GM18909 (cell line): ENCODE measurements around the gene UBXN7.
A peak's percentile ranks its signal among the peaks of the same experiment; 100 is the strongest.
"Not testable (repeated sequence)": the region's sequence is repeated elsewhere in the genome, so short reads cannot be mapped to it uniquely, and the experiment has no call there.

Source experiments
- ATAC-seq: cut with Tn5 transposase; IDR thresholded peaks from one replicate; pipeline ENCODE4 v1.9.1; 2021; ENCODE audit warnings: mild to moderate bottlenecking; ENCODE audit not compliant: unreplicated experiment, poor library complexity

UBXN7 gene, protein sequence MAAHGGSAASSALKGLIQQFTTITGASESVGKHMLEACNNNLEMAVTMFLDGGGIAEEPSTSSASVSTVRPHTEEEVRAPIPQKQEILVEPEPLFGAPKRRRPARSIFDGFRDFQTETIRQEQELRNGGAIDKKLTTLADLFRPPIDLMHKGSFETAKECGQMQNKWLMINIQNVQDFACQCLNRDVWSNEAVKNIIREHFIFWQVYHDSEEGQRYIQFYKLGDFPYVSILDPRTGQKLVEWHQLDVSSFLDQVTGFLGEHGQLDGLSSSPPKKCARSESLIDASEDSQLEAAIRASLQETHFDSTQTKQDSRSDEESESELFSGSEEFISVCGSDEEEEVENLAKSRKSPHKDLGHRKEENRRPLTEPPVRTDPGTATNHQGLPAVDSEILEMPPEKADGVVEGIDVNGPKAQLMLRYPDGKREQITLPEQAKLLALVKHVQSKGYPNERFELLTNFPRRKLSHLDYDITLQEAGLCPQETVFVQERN

DNA sequence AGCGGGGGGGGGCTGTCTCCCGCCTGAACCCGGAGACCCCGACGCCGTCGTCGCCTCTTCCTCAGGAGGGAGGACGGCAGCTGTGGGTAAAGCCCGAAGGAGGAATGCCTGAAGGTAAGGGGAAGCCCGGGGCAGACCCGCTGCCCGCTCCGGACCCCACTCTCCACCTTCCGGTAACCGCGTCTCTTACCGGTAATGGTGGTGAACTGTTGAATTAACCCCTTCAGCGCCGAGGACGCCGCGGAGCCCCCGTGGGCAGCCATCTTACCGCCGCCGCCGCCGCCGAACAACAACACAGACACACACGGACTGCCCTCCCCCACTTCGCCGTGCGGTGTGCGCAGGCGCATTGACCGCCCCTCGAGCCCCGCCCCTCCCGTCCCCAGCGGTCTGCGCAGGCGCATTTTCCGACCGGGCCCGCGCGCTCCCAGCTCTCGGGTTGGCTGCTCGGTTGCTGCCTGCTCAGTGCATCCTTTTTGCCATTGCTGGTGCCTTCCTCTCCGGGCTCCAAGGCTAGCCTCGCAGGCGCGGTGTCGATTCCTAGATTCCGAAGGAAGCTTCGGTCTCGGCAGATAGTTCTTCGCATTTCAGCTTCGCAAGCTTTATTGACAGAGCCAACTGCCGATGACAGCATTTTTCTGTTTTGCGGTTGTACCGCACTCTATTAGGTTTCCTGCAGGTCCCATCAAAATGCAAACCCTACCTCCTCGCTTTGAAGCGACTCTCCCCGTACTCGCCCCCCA lies at the start of gene UBXN7:
TSS of gene UBXN7 (minus strand) at position 291 of the 743 bp plus-strand sequence. CDS start at position 263, 28 bp downstream.
- peak; percentile 82 for ATAC-seq

DNA sequence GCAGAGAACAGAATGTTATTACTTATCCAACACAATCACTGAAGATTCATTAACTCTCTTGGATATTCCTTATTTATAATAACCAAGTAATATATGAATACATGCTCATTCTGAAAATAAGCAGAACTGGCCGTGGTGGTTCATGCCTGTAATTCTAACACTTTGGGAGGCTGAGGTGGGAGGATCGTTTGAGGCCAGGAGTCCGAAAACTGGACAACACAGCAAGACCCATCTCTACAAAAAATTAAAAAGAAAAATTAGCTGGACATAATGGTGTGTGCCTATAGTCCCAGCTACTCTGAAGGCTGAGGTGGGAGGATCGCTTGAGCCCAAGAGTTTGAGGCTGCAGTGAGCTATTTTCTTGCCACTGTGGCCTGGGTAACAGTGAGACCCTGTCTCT lies 45.5 kb upstream of the UBXN7 start:
- no peak for ATAC-seq

DNA sequence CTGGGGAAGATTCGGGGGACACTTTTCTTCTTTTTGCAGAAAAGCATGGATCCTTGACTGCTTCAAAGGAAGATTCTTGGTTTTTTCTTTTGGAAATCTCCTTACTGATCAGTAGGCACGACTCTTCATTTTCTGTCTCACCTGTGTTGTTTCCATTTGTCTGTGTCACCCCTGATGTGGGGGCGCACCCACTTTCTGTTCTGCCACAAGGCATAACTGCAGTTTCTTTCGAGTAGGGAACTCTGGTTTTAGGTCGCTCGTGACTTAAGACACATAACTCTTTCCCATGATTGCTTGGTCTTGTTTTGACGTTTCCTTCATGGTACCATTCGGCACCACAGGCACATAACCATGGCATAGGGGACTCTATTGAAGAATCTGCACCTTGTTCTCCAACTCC lies 40.1 kb upstream of the UBXN7 start:
- ATAC-seq: no peak

DNA sequence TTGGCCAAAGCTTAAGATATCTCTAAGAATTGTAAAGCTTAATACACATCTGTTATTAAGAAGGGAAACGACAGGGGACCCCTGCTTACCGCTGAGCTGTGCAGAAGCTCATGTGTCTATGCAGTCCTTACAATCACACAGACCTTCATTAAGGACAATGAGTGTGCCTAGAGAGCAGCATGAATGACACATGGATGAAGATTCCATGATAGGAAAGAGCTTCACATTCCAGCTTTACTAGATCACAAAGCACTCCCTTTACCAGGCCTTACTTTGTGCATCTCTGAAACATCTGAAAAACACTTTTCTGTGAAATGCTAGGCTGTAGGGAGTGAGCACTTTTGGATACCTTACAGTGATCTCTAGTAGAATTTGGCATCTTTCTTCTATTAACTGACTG lies 39.3 kb upstream of the UBXN7 start:
- no peak for ATAC-seq

DNA sequence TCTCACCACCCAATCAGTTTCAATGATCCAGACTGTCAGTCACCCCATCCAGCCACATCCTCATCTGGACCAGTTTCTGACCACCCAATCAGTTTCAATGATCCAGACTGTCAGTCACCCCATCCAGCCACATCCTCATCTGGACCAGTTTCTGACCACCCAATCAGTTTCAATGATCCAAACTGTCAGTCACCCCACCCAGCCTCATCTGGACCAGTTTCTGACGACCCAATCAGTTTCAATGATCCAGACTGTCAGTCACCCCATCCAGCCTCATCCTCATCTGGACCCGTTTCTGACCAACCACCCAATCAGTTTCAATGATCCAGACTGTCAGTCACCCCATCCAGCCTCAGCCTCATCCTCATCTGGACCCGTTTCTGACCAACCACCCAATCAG lies 38.0 kb upstream of the UBXN7 start:
- ATAC-seq: not testable (repeated sequence)

DNA sequence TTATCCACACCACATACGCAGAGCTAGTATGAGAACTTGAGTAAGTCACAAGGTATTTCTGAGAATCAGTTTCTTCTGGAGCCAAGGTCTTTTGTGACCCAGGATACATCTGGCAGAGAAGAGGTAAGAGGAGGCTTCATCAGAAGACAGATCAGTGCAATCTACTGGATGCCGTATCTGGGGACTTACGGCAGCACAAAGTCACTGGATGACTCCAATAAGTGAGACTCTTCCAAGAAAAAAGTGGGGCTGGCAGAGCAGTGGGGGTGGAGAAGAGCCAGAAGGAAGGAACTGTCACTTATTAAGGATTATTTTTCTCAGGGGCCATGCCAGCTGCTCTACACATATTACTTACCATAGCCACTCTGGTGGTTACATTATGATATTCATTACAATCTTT lies 31.6 kb upstream of the UBXN7 start:
- ATAC-seq: no peak

DNA sequence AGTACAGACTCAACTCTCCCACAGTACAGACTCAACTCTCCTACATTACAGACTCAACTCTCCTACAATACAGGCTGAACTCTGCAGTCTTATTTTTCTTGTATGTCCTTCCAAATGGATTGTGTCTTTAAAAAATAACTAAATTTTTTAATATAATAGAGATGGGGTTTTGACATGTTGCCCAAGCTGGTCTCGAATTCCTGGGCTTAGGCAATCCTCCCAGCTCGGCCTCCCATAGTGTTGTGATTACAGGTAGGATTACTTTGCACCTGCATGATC lies 31.2 kb upstream of the UBXN7 start:
- no peak for ATAC-seq

DNA sequence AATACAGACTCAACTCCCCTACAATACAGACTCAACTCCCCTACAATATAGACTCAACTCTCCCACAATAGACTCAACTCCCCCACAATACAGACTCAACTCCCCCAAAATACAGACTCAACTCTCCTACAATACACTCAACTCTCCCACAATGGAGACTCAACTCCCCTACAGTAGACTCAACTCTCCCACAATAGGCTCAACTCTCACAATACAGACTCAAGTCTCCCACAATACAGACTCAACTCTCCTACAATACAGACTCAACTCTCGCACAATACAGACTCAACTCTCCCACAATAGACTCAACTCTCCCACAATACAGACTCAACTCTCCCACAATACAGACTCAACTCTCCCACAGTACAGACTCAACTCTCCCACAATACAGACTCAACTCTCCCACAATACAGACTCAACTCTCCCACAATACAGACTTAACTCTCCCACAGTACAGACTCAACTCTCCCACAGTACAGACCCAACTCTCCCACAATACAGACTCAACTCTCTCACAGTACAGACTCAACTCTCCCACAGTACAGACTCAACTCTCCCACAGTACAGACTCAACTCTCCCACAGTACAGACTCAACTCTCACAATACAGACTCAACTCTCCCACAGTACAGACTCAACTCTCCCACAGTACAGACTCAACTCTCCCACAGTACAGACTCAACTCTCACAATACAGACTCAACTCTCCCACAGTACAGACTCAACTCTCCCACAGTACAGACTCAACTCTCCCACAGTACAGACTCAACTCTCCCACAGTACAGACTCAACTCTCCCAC lies 30.7 kb upstream of the UBXN7 start:
- not testable (repeated sequence) for ATAC-seq

DNA sequence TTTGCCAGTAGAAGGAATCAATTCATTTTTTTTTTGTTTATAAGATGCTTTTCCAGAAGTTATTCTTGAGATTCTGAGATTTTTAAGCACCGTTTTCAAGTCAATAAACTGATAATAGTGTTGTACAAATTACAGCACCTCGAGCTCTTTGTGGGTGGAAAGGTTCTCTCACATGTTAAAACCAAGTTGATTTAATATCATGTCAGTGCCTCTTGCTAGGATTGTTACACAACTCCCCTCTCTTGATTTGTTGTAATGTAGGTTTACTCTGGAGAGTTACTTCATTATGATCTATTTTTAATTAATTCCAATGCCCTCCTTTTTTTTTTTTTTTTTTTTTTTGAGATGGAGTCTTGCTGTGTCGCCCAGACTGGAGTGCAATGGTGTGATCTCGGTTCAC lies 25.8 kb upstream of the UBXN7 start:
- ATAC-seq: no peak

DNA sequence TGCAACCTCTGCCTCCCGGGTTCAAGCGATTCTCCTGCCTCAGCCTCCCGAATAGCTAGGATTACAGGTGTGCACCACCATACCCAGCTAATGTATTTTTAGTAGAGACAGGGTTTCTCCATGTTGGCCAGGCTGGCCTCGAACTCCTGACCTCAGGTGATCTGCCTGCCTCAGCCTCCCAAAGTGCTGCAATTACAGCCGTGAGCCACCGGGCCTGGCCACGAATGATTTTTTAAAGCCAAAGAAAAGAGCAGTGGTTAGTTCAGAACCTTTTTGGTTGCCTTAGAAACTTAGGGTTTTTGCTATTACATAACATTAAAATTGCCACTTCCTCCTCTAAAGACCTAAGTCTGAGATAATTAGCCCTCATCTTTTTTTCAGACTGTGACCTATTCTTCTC lies 25.2 kb upstream of the UBXN7 start:
- not testable (repeated sequence) for ATAC-seq

DNA sequence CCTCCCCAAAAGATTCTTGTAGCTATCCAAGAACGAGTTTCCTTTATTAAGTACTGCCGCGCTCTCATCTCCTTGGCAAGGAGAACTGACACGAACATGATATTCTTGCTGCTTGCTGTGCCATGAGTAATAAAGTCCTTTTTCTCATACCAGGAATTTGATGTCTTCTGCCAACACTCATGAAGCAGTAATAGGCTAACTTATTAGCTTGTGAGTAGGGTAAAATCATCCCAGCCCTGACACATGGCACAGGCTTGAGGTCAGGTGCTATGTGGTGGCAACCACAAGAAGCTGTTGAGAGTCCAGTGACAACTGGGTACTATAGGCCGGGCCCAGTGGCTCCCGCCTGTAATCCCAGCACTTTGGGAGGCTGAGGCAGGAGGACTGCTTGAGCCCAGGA lies 22.7 kb upstream of the UBXN7 start:
- ATAC-seq: no peak

DNA sequence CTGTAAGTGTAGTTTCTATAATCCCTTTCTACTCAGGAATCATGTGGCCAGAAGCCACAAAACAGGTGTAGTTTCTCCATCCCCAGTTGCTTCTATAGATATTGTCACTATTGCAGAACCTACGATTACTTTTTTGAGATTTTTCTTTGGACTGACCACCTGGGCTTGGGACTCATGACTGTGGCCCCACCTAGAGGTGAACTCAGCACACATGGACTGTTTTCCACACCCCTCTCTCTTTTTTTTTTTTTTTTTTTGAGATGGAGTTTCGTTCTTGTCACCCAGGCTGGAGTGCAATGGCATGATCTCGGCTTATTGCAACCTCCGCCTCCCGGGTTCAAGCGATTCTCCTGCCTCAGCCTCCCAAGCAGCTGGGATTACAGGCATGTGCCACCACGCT lies 13.2 kb upstream of the UBXN7 start:
- ATAC-seq: not testable (repeated sequence)

DNA sequence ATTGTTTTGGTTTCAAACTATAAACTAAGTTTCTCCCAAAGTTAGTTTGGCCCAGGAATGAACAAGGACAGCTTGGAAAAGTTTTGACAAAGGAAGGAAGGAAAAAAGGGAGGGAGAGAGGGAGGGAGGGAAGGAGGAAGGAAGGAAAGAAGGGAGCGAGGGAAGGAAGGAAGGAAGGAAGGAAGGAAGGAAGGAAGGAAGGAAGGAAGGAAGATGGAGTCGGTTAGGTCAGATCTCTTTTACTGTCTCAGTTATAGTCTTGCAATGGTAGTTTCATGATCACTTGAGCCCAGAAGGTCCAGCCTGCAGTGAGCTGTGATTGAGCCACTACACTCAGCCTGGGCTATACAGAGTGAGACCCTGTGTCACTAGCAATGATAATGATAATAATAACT lies 12.3 kb upstream of the UBXN7 start:
- no peak for ATAC-seq

DNA sequence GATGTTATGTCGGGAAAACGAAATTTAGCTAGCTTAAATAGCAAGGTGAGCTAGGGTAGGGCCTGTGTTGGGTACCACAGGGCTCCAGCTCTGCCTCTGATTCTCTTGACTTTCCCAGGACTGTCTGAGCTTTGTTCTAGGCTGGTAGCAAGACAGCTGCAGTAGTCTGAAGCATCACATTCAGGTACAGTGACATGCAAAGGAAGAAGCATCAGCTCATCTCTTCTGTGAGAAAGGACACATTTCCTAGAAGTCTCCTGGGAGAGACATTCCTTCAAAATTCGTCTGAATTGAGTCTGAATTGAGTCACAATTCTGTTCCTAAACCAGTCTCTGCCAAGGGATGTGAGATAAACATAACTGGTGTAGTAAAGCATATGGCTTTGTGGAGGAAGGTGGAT lies 8.5 kb upstream of the UBXN7 start:
- ATAC-seq: no peak

DNA sequence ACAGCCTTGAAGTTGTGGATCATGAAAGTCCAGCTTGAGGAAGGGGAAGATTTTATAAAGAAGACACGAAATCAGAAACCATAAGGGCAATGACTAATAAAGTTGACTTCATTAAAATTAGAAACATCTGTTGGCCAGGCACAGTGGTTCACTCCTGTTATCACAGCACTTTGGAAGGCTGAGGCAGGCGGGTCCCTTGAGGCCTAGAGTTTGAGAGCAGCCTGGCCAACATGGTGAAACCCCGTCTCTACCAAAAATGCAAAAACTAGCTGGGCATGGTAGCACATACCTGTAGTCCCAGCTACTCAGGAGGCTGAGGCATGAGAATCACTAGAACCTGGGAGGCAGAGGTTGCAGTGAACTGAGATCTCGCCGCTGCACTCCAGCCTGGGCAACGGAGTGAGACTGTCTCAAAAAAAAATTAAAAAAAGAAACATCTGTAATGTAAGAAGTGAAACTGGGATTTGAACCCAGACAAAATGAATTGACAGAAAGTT lies 7.9 kb upstream of the UBXN7 start:
- ATAC-seq: no peak

DNA sequence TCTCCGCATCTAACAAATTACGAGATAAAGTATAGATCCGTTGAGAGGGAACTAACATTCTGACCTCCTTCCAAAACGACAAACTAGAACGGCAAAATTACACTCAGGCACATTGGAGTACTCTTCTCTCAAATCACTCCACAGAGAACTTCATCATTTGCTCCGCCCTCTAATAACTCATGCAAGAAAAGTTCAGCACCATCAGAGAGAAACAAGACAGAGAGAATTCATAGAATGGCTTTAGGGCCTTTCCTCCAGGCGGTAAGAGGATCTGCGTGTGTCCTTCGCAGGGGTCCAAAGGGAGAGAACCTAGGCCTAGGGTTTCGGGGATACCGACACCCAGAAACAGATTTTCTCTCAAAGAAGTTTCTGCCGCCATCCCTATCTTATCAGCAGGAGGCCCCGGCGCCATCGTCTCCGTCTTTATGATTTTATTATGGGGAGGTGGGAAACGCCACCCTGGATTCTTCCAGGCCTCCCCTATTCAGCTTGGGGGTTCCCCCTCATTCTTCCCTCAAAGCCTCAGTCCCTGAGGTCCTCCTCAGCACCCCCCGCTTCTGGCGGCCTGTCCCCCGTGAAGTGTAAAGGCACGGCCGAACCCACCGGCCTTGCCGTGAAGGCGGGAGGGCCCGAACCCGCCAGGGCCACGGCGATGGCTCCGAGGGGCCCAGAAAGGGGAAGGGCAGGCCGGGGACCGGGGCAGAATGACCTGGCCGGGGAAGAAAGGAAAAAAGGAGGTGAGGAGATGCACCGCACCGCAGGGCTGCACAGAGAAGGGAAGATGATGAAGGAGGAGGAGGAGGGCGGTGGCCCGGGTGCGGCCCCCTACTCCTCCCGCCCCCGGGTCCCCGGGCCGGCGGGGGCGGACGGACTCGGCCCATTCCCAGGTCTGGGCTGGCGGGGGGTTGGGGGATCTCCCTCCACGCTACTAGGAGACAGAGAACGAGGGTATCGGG lies 768 bp downstream of the UBXN7 start:
- peak; percentile 31 for ATAC-seq

DNA sequence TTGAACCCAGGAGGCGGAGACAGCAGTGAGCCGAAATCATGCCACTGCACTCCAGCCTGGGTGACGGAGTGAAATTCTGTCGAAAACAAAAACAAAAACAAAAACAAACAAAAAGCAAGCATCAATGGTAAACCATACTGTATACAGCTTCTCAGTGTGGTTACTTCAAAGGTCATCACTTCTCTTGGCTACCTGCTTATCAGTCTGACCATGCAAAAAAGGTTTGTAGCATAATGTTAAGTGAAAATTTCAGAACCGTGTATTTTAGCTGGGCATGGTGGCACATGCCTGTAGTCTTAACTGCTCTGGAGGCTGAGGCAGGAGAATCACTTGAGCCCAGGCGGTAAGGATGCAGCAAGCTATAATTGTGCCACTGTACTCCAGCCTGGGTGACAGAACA lies 4.2 kb downstream of the UBXN7 start:
- no peak for ATAC-seq

DNA sequence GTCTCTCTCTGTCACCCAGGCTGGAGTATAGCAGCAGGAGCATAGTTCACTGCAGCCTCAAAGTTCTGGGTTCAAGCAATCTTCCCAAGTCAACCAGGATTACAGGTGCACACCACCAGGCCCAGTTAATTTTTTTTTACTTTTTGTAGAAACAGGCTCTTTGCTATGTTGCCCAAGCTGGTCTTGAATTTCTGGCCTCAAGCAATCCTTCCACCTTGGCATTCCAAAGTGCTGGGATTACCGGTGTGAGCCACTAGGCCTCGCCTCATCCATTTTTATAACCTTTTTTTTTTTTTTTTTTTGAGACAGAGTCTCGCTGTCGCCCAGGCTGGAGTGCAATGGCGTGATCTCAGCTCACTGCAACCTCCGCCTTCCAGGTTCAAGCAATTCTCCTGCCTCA lies 7.8 kb downstream of the UBXN7 start:
- ATAC-seq: not testable (repeated sequence)

DNA sequence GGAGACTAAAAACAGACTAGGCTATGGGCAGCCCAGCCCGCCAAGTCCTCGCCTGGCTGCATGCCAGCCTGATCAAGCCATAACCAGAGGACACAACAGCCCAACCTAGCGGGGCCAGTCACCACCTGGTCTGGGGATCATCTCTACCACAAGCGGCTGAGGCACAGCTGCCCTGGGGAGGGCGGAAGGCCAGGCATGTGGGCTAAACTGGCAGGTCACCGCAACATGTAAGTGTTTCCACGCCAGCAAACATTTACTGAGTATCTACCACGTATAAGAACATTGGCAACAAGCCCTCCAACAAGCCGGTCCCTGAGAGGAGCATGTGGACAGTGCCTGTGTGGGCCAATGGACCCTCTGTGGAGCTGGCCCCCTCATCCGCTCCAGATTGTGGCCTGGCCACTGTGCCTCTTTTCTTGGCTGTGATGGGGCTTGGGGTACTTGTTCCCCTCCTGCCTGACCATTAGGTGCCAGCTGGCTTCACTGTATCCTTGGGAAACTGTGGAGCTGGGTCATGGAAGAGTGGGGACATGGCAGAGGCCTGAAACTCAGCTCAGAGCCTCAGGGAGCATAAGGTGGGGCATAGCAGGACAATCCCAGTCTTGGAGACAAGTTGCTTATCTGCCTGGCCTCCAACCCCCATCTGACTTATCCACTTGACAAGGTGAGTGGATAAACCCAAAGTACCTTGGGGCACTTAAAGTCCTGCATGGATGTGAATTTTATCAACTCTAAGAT lies 9.0 kb downstream of the UBXN7 start:
- ATAC-seq: no peak
